Mesothelial cell of epicardium (in vitro differentiated cells): Measurements from ENCODE around the gene GCM1. TPM values are rescaled to one million over a fixed set of nuclear protein-coding genes. Genes with fewer than 3 reads are reported as not detected.

ENCODE experiments used
- DNase-seq, 2 experiments: peaks; one replicate each; pipeline ENCODE4 v3.0.0; 2021; ENCODE audit warnings: low spot score in 2 of 2; ENCODE audit not compliant: unreplicated experiment in 2 of 2
- H3K27ac Mint-ChIP-seq: 2 replicates; pipeline ENCODE4 v1.8.0; 2021; ENCODE audit warnings: mixed read lengths
- H3K27me3 Mint-ChIP-seq: 2 replicates; pipeline ENCODE4 v1.8.0; 2021; ENCODE audit warnings: low read depth, mixed read lengths
- H3K36me3 Mint-ChIP-seq: 2 replicates; pipeline ENCODE4 v1.8.0; 2021; ENCODE audit warnings: mixed read lengths
- H3K4me1 Mint-ChIP-seq: 2 replicates; pipeline ENCODE4 v1.8.0; 2021; ENCODE audit warnings: mixed read lengths
- H3K4me3 Mint-ChIP-seq: 2 replicates; pipeline ENCODE4 v1.8.0; 2021; ENCODE audit warnings: mild to moderate bottlenecking, moderate library complexity, mixed read lengths
- H3K9me3 Mint-ChIP-seq: 2 replicates; pipeline ENCODE4 v1.8.0; 2021; ENCODE audit warnings: mixed read lengths
- total RNA-seq: library from RNA; stranded (reverse); gene quantifications from 3 replicates; pipeline ENCODE4 v1.2.1, GENCODE V29; 2021
- TF ChIP-seq, protein P1 (sequence below): fragments of 200-600 bp; sonication (generic); IDR thresholded peaks from one replicate; pipeline ENCODE4 v1.5.0; 2021; ENCODE audit warnings: antibody characterized with exemption; ENCODE audit not compliant: unreplicated experiment

The GCM1 gene
- total RNA-seq, 1 donor from 2014 or later, result not detected

DNA sequence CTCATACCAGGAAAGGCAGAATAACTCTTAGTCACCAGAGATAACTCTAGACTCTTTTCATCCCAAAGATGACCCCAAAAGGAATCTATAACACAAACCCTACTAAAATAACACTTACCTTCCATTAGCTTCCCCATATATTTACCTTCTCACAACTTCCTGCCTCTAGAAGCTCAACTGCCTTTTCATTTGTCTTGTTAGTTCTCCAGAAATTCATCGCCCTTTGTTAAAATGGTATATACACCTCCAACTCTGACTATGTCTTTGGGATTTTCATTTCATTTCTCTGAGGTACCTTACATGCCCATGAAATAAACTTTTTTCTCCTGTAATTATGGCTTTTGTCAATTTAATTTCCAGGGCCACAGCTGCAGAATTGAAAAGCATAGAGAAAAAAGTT is 33.5 kb downstream of the GCM1 start:
- H3K27ac Mint-ChIP-seq, result no peak overlapping the region
- TF ChIP-seq, protein P1, sequence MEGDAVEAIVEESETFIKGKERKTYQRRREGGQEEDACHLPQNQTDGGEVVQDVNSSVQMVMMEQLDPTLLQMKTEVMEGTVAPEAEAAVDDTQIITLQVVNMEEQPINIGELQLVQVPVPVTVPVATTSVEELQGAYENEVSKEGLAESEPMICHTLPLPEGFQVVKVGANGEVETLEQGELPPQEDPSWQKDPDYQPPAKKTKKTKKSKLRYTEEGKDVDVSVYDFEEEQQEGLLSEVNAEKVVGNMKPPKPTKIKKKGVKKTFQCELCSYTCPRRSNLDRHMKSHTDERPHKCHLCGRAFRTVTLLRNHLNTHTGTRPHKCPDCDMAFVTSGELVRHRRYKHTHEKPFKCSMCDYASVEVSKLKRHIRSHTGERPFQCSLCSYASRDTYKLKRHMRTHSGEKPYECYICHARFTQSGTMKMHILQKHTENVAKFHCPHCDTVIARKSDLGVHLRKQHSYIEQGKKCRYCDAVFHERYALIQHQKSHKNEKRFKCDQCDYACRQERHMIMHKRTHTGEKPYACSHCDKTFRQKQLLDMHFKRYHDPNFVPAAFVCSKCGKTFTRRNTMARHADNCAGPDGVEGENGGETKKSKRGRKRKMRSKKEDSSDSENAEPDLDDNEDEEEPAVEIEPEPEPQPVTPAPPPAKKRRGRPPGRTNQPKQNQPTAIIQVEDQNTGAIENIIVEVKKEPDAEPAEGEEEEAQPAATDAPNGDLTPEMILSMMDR, result no peak
- peaks cover 2% of the 10 kb centered on the region for H3K36me3 Mint-ChIP-seq
- no peak for DNase-seq
- peaks cover 16% of the 10 kb centered on the region for H3K4me1 Mint-ChIP-seq
- H3K27me3 Mint-ChIP-seq, result no peaks in the 10 kb centered on the region
- H3K9me3 Mint-ChIP-seq, result peaks cover 9% of the 10 kb centered on the region
- no peak overlapping the region for H3K4me3 Mint-ChIP-seq

DNA sequence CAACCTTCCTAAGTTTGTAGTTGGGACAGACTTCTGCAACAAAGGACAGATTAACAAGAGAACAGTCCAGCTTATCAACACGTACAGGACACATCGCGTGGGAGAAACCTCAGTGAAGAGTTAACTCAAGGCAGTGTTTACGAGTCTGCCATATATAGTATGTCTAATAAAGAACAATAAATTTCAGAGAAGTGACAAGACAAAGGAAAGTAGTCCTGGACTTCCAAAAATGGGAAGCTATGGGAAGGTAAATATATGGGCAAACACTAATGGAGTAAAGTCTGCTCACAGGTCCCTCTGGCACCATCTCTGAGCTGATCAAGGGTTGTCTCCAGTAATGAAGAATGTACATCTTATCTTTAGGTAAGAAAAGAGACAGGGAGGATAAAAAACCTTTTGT is 34.9 kb downstream of the GCM1 start:
- peaks cover 2% of the 10 kb centered on the region for H3K36me3 Mint-ChIP-seq
- H3K27me3 Mint-ChIP-seq, result no peaks in the 10 kb centered on the region
- H3K27ac Mint-ChIP-seq, result peak overlapping the region; percentile 15
- DNase-seq, result no peak
- TF ChIP-seq, protein P1, result no peak
- H3K9me3 Mint-ChIP-seq, result peaks cover 9% of the 10 kb centered on the region
- no peak overlapping the region for H3K4me3 Mint-ChIP-seq
- H3K4me1 Mint-ChIP-seq, result peaks cover 16% of the 10 kb centered on the region

DNA sequence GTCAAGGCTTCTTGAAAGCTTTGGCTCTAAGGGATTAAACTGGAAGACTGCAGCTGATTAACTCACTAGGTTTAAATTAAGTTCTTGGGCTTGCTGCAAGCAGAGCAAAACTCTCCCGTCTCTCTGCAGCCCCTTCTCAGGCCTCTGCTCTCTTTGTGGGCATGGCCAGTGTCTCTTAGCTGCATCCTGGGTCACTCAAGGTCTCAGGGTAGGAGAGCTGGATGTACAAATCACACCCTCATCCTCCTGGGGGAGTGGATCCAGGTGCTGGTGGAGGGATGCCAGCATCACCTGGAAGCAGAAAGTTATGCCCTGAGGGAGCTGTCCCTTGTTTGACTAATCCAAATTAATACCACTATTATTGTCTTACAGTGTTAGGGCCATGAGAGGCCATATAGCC is 35.8 kb downstream of the GCM1 start:
- Mint-ChIP-seq H3K27me3 (no peaks in the 10 kb centered on the region), H3K27ac (no peak overlapping the region), H3K4me1 (peaks cover 20% of the 10 kb centered on the region), H3K9me3 (peaks cover 9% of the 10 kb centered on the region), H3K36me3 (peaks cover 2% of the 10 kb centered on the region), H3K4me3 (no peak overlapping the region)
- TF ChIP-seq, protein P1, result no peak
- DNase-seq, result no peak

DNA sequence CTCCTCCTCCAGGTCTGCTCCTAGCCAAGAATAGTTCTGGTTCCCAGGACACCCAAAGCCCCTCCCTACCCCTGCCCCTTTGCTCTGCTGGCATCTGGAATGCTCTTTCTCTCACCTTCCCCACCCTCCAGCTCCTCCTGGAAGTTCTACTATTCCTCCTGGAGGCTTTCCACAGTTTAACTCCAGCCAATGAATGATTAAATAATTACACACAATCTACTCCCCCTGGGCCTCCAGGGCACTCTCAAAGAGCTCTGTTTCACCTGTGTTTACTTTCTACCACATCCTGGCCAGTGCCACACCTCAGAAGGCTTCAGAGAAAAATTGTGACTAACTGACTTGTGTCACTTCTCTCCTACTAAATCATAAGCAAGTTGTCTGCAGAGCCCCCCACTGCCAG is 36.2 kb downstream of the GCM1 start:
- Mint-ChIP-seq H3K9me3 (peaks cover 9% of the 10 kb centered on the region), H3K27me3 (no peaks in the 10 kb centered on the region), H3K36me3 (peaks cover 2% of the 10 kb centered on the region), H3K4me3 (no peak overlapping the region), H3K27ac (peak overlapping the region; percentile 21), H3K4me1 (peaks cover 20% of the 10 kb centered on the region)
- TF ChIP-seq, protein P1, result no peak
- no peak for DNase-seq

GRCh38 chr6:53111865-53112264 is 36.8 kb downstream of the GCM1 start:
- no peaks in the 10 kb centered on the region for H3K27me3 Mint-ChIP-seq
- H3K36me3 Mint-ChIP-seq, result peaks cover 2% of the 10 kb centered on the region
- peaks cover 20% of the 10 kb centered on the region for H3K4me1 Mint-ChIP-seq
- H3K27ac Mint-ChIP-seq, result no peak overlapping the region
- DNase-seq, result no peak
- peaks cover 9% of the 10 kb centered on the region for H3K9me3 Mint-ChIP-seq
- H3K4me3 Mint-ChIP-seq, result no peak overlapping the region
- TF ChIP-seq, protein P1, result no peak

- no peak overlapping the region for H3K27ac Mint-ChIP-seq
- no peak for DNase-seq
- no peak overlapping the region for H3K4me3 Mint-ChIP-seq
- H3K36me3 Mint-ChIP-seq, result no peaks in the 10 kb centered on the region
- H3K9me3 Mint-ChIP-seq, result no peaks in the 10 kb centered on the region
- peaks cover 20% of the 10 kb centered on the region for H3K4me1 Mint-ChIP-seq
- no peaks in the 10 kb centered on the region for H3K27me3 Mint-ChIP-seq
- TF ChIP-seq, protein P1, result no peak
These were observed 39.0 kb downstream of the GCM1 start for GRCh38 chr6:53109612-53110011.
